ENCODE measurements around the gene CEP152.
"Not testable (repeated sequence)": the region's sequence is repeated elsewhere in the genome, so short reads cannot be mapped to it uniquely, and the experiment has no call there.

CEP152 gene

GRCh38 chr15:48805591-48805990 is 5.3 kb downstream of the CEP152 start:
- DNase-seq (ENCODE audit: low read depth in 1 of 2, low spot score in 1 of 2): no peak

- DNase-seq (ENCODE audit: low read depth in 1 of 2, low spot score in 1 of 2): no peak
Observed at GRCh38 chr15:48803877-48804276, 7.0 kb downstream of the CEP152 start.

GRCh38 chr15:48802867-48803266 is 8.0 kb downstream of the CEP152 start:
- DNase-seq (ENCODE audit: low read depth in 1 of 2, low spot score in 1 of 2): no peak

GRCh38 chr15:48802257-48802656 is 8.6 kb downstream of the CEP152 start:
- no peak for DNase-seq (ENCODE audit: low read depth in 1 of 2, low spot score in 1 of 2)

GRCh38 chr15:48800811-48801455 is 9.9 kb downstream of the CEP152 start:
- no peak for DNase-seq (ENCODE audit: low read depth in 1 of 2, low spot score in 1 of 2)

- no peak for DNase-seq (ENCODE audit: low read depth in 1 of 2, low spot score in 1 of 2)
Observed at GRCh38 chr15:48800245-48800644, 10.6 kb downstream of the CEP152 start.

- no peak for DNase-seq (ENCODE audit: low read depth in 1 of 2, low spot score in 1 of 2)
Observed at GRCh38 chr15:48798319-48798718, 12.6 kb downstream of the CEP152 start.

- DNase-seq (ENCODE audit: low read depth in 1 of 2, low spot score in 1 of 2): no peak
Observed at GRCh38 chr15:48796930-48797329, 13.9 kb downstream of the CEP152 start.

GRCh38 chr15:48796521-48796920 is 14.3 kb downstream of the CEP152 start:
- DNase-seq (ENCODE audit: low read depth in 1 of 2, low spot score in 1 of 2): no peak

- DNase-seq (ENCODE audit: low read depth in 1 of 2, low spot score in 1 of 2): no peak
Observed at GRCh38 chr15:48795901-48796300, 15.0 kb downstream of the CEP152 start.

- no peak for DNase-seq (ENCODE audit: low read depth in 1 of 2, low spot score in 1 of 2)
Observed at GRCh38 chr15:48794697-48795134, 16.2 kb downstream of the CEP152 start.

GRCh38 chr15:48792408-48792807 is 18.5 kb downstream of the CEP152 start:
- DNase-seq (ENCODE audit: low read depth in 1 of 2, low spot score in 1 of 2): no peak

- not testable (repeated sequence) for DNase-seq (ENCODE audit: low read depth in 1 of 2, low spot score in 1 of 2)
Observed at GRCh38 chr15:48790466-48791115, 20.3 kb downstream of the CEP152 start.

GRCh38 chr15:48785712-48786111 is 25.2 kb downstream of the CEP152 start:
- DNase-seq (ENCODE audit: low read depth in 1 of 2, low spot score in 1 of 2): no peak

- no peak for DNase-seq (ENCODE audit: low read depth in 1 of 2, low spot score in 1 of 2)
Observed at GRCh38 chr15:48785195-48785594, 25.7 kb downstream of the CEP152 start.

- DNase-seq (ENCODE audit: low read depth in 1 of 2, low spot score in 1 of 2): no peak
Observed at GRCh38 chr15:48784756-48785155, 26.1 kb downstream of the CEP152 start.

- no peak for DNase-seq (ENCODE audit: low read depth in 1 of 2, low spot score in 1 of 2)
Observed at GRCh38 chr15:48782911-48783310, 28.0 kb downstream of the CEP152 start.

- DNase-seq (ENCODE audit: low read depth in 1 of 2, low spot score in 1 of 2): no peak
Observed at GRCh38 chr15:48781481-48782081, 29.3 kb downstream of the CEP152 start.

GRCh38 chr15:48781017-48781416 is 29.9 kb downstream of the CEP152 start:
- no peak for DNase-seq (ENCODE audit: low read depth in 1 of 2, low spot score in 1 of 2)

- no peak for DNase-seq (ENCODE audit: low read depth in 1 of 2, low spot score in 1 of 2)
Observed at GRCh38 chr15:48778331-48778730, 32.5 kb downstream of the CEP152 start.

GRCh38 chr15:48777645-48778330 is 33.1 kb downstream of the CEP152 start:
- no peak for DNase-seq (ENCODE audit: low read depth in 1 of 2, low spot score in 1 of 2)

- DNase-seq (ENCODE audit: low read depth in 1 of 2, low spot score in 1 of 2): no peak
Observed at GRCh38 chr15:48775546-48775945, 35.3 kb downstream of the CEP152 start.
